Nasal cavity respiratory epithelium epithelial cell of viscerocranial mucosa (primary cell): ENCODE measurements around the gene TMEM184C. TPM values are rescaled to one million over a fixed set of nuclear protein-coding genes. Genes with fewer than 3 reads are reported as not detected.

ENCODE experiments used
- total RNA-seq: library from RNA; depleted of rRNA; stranded (reverse); fragments of >200 nt; gene quantifications from 2 replicates; pipeline ENCODE4 v1.2.3, GENCODE V29; 2014

The TMEM184C gene
- 46.8 and 74.6 TPM in 2 replicates for total RNA-seq

GRCh38 chr4:147617173-147617840 is at the start of gene TMEM184C:
TSS of gene TMEM184C (plus strand) at chr4:147617397. CDS start at chr4:147617957, 560 bp downstream.

GRCh38 chr4:147683717-147684700 is 66.8 kb downstream of the TMEM184C start, which contains the start of gene PRMT9:
TSS of gene PRMT9 (minus strand) at chr4:147684163. CDS start at chr4:147683987, 176 bp downstream.

Other genes with a start within 250 kb of the TMEM184C start
- 4.1 and 8.8 TPM in 2 replicates for gene EDNRA, start 136.3 kb upstream of the TMEM184C start, total RNA-seq
- gene PRMT9, start 66.8 kb downstream of the TMEM184C start, total RNA-seq = 10.3 and 14.4 TPM in 2 replicates
- 12.3 and 26.7 TPM in 2 replicates for gene ARHGAP10, start 114.7 kb downstream of the TMEM184C start, total RNA-seq